ENCODE data around the gene MAP7D1. TPM values are rescaled to one million over a fixed set of nuclear protein-coding genes. Genes with fewer than 3 reads are reported as not detected.

Gene MAP7D1
- total RNA-seq, 1 experiment from 2014 or later = 49.9 TPM

GRCh38 chr1:36166136-36166535 is 10.2 kb downstream of the MAP7D1 start:
- Histone ChIP-seq H2BK15ac (ENCODE audit: low read depth, low read length) (no peak overlapping the region), H3K23me2 (ENCODE audit: insufficient read length, low read depth, low read length, poor library complexity, severe bottlenecking) (no peaks in the 10 kb centered on the region), H4K20me1 (ENCODE audit: control insufficient read depth, insufficient read depth, insufficient read length) (no peaks in the 10 kb centered on the region), H3K23ac (ENCODE audit: insufficient read length, low read depth, low read length) (no peak overlapping the region), H3K79me1 (ENCODE audit: insufficient read depth, low read depth, low read length, poor library complexity, severe bottlenecking) (peaks cover 3% of the 10 kb centered on the region), H2BK120ac (ENCODE audit: low read depth, low read length, poor library complexity, severe bottlenecking) (no peak overlapping the region), H3K9me3 (ENCODE audit: control insufficient read depth, low read depth, low read length) (no peaks in the 10 kb centered on the region), H2AFZ (ENCODE audit: low read length) (no peak overlapping the region), H2AK5ac (ENCODE audit: insufficient read length, low read length) (no peak overlapping the region), H2BK5ac (ENCODE audit: insufficient read length, low read length) (no peak overlapping the region), H3K18ac (ENCODE audit: insufficient read length, low read depth, low read length) (no peak overlapping the region), H3K4ac (ENCODE audit: low read depth, low read length) (no peak overlapping the region), H4K8ac (replicated peaks; ENCODE audit: insufficient read length, low read depth, low read length) (no peak overlapping the region), H2BK20ac (ENCODE audit: low read depth, low read length, poor library complexity, severe bottlenecking) (no peak overlapping the region), H3K4me2 (ENCODE audit: insufficient read depth, insufficient read length, low read length) (no peak overlapping the region), H2BK12ac (ENCODE audit: insufficient read length, low read depth, low read length) (no peak overlapping the region), H3K4me1 (ENCODE audit: insufficient read depth, low read length) (no peaks in the 10 kb centered on the region), H3K27me3 (ENCODE audit: insufficient read depth, low read length) (no peaks in the 10 kb centered on the region), H4K91ac (ENCODE audit: insufficient read length, low read depth, low read length) (no peak overlapping the region), H3K79me2 (ENCODE audit: insufficient read depth, low read length) (peaks cover 2% of the 10 kb centered on the region; the same call in 1 of the 2 replicates), H4K5ac (ENCODE audit: insufficient read length, low read depth, low read length) (no peak overlapping the region), H3K9ac (ENCODE audit: extremely low read depth, insufficient read length, low read length) (no peak overlapping the region), H3K56ac (ENCODE audit: insufficient read length, low read depth, low read length) (no peak overlapping the region), H3K27ac (ENCODE audit: insufficient read length, low read depth, low read length) (no peak overlapping the region), H3T11ph (ENCODE audit: low read length) (no peak overlapping the region), H3K14ac (ENCODE audit: insufficient read depth, low read length) (no peak overlapping the region)
- no peak for DNase-seq
- no CpG with 5 or more reads among the region's 4 CpGs for WGBS (ENCODE audit: extremely low coverage, insufficient read length, low lambda C conversion rate)
- TF ChIP-seq CTCF (conservative IDR thresholded peaks at IDR 0.05) = no peak
- Mint-ChIP-seq H3K27me3 (ENCODE audit: low read depth) (no peaks in the 10 kb centered on the region), H3K4me3 (no peak overlapping the region), H3K27ac (peak overlapping the region in 1 of 3 experiments; percentile 37; a peak in 2 of 7 replicates), H3K9me3 (no peaks in the 10 kb centered on the region), H3K4me1 (peaks cover 12 to 14% of the 10 kb centered on the region in 2 experiments), H3K36me3 (ENCODE audit: insufficient read depth in 1 of 3, low read depth in 3 of 3) (peaks cover under 1 to 6% (median under 1%) of the 10 kb centered on the region in 3 experiments; a peak in 5 of 7 replicates)
